Stimulated activated CD8-positive, alpha-beta memory T cell treated with anti-CD3 and anti-CD28 coated beads, Interleukin-15, amount 100 ng/mL, for 48 hours (primary cell): ENCODE data around the gene ARHGEF40.

ENCODE experiments used
- DNase-seq, 2 donors: peaks; one replicate each; pipeline ENCODE4 v3.0.0-alpha.2; 2020; ENCODE audit warnings: low read depth in 2 of 2

Gene ARHGEF40

GRCh38 chr14:21059842-21060613 lies 10.1 kb upstream of the ARHGEF40 start:
- DNase-seq, result no peak

- no peak for DNase-seq
Observed at GRCh38 chr14:21060614-21061346, 9.3 kb upstream of the ARHGEF40 start.

- DNase-seq, result no peak
Observed at GRCh38 chr14:21061347-21061668, 8.8 kb upstream of the ARHGEF40 start.

- DNase-seq, result no peak
Observed at GRCh38 chr14:21063479-21063878, 6.6 kb upstream of the ARHGEF40 start.

GRCh38 chr14:21066882-21067502 lies 3.1 kb upstream of the ARHGEF40 start:
- DNase-seq, result no peak

- DNase-seq, result no peak
Observed at GRCh38 chr14:21068521-21069387, 1.4 kb upstream of the ARHGEF40 start.

GRCh38 chr14:21069388-21070082 lies 569 bp upstream of the ARHGEF40 start:
- DNase-seq, result no peak

- DNase-seq, result no peak
Observed at GRCh38 chr14:21070610-21071224, 613 bp downstream of the ARHGEF40 start.

GRCh38 chr14:21071225-21072030 lies 1.3 kb downstream of the ARHGEF40 start:
- peak; percentile 28 to 35 for DNase-seq

GRCh38 chr14:21072031-21072473 lies 1.9 kb downstream of the ARHGEF40 start:
- no peak for DNase-seq

- no peak for DNase-seq
Observed at GRCh38 chr14:21072781-21073339, 2.8 kb downstream of the ARHGEF40 start.

- no peak for DNase-seq
Observed at GRCh38 chr14:21073921-21074320, 3.8 kb downstream of the ARHGEF40 start.

GRCh38 chr14:21074398-21075272 lies 4.5 kb downstream of the ARHGEF40 start:
- DNase-seq, result no peak

GRCh38 chr14:21075719-21076437 lies 5.8 kb downstream of the ARHGEF40 start:
- DNase-seq, result no peak

GRCh38 chr14:21077672-21078071 lies 7.6 kb downstream of the ARHGEF40 start:
- no peak for DNase-seq

- no peak for DNase-seq
Observed at GRCh38 chr14:21078287-21078686, 8.2 kb downstream of the ARHGEF40 start.

- no peak for DNase-seq
Observed at GRCh38 chr14:21078726-21079125, 8.6 kb downstream of the ARHGEF40 start.
